Right atrium auricular region (tissue), 2 donors: ENCODE results near the gene C16orf74. TPM values are rescaled to one million over a fixed set of nuclear protein-coding genes. Genes with fewer than 3 reads are reported as not detected.

ENCODE experiments used
- DNase-seq: peaks from one replicate; pipeline ENCODE4 v3.0.0-alpha.2; 2019; ENCODE audit warnings: low spot score
- H3K27ac ChIP-seq, 2 donors: fragments of 200-600 bp; sonication (generic); 1 replicate in 1 of 2; 2 replicates in 1 of 2; pipeline ENCODE4 v1.5.1; 2016 to 2019
- H3K27me3 ChIP-seq, 2 donors: fragments of 200-600 bp; sonication (generic); one replicate each; pipeline versions ENCODE4 v1.5.1 to v1.6.0; 2017 to 2019
- H3K36me3 ChIP-seq: fragments of 200-600 bp; sonication (generic); one replicate; pipeline ENCODE4 v1.5.1; 2016
- H3K4me1 ChIP-seq, 2 donors: fragments of 200-600 bp; sonication (generic); one replicate each; pipeline versions ENCODE4 v1.5.1 to v1.6.0; 2017 to 2019
- H3K4me3 ChIP-seq, 2 donors: fragments of 200-600 bp; sonication (generic); 1 replicate in 1 of 2; 2 replicates in 1 of 2; pipeline ENCODE4 v1.5.1; 2017 to 2019; ENCODE audit warnings: mild to moderate bottlenecking in 1 of 2, moderate library complexity in 1 of 2
- H3K9me3 ChIP-seq, 2 donors: fragments of 200-600 bp; sonication (generic); one replicate each; pipeline ENCODE4 v1.5.1; 2019
- total RNA-seq, 2 donors: library from RNA; depleted of rRNA; stranded (reverse); fragments of >200 nt; gene quantifications; one replicate each; pipeline ENCODE4 v1.1.0, GENCODE V29; 2016
- TF ChIP-seq, protein P1 (sequence below), 2 donors: fragments of 200-600 bp; sonication (generic); IDR thresholded peaks; one replicate each; pipeline ENCODE4 v1.5.1; 2019; ENCODE audit warnings: antibody characterized with exemption in 2 of 2

The C16orf74 gene
- total RNA-seq, 2 donors from 2014 or later: 0.79 to 1.4 TPM

GRCh38 chr16:85715169-85716021 is 35.5 kb downstream of the C16orf74 start:
- TF ChIP-seq, protein P1, sequence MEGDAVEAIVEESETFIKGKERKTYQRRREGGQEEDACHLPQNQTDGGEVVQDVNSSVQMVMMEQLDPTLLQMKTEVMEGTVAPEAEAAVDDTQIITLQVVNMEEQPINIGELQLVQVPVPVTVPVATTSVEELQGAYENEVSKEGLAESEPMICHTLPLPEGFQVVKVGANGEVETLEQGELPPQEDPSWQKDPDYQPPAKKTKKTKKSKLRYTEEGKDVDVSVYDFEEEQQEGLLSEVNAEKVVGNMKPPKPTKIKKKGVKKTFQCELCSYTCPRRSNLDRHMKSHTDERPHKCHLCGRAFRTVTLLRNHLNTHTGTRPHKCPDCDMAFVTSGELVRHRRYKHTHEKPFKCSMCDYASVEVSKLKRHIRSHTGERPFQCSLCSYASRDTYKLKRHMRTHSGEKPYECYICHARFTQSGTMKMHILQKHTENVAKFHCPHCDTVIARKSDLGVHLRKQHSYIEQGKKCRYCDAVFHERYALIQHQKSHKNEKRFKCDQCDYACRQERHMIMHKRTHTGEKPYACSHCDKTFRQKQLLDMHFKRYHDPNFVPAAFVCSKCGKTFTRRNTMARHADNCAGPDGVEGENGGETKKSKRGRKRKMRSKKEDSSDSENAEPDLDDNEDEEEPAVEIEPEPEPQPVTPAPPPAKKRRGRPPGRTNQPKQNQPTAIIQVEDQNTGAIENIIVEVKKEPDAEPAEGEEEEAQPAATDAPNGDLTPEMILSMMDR (IDR thresholded peaks at IDR 0.05): no peak
- Histone ChIP-seq H3K27me3 (no peaks in the 10 kb centered on the region), H3K27ac (no peak overlapping the region)

GRCh38 chr16:85712801-85713200 is 38.1 kb downstream of the C16orf74 start:
- TF ChIP-seq, protein P1 (IDR thresholded peaks at IDR 0.05): no peak
- no peaks in the 10 kb centered on the region for H3K27me3 ChIP-seq
- no peak overlapping the region for H3K27ac ChIP-seq
- no peak for DNase-seq
- peaks cover 0 to 6% of the 10 kb centered on the region in 2 donors for H3K9me3 ChIP-seq
- H3K36me3 ChIP-seq: no peaks in the 10 kb centered on the region
- no peak overlapping the region for H3K4me3 ChIP-seq
- H3K4me1 ChIP-seq: no peaks in the 10 kb centered on the region

More at GRCh38 chr16:85715169-85716021, 35.5 kb downstream of the C16orf74 start:
- no peak overlapping the region for H3K4me3 ChIP-seq
- H3K9me3 ChIP-seq: peaks cover 0 to 6% of the 10 kb centered on the region in 2 donors
- H3K36me3 ChIP-seq: no peaks in the 10 kb centered on the region
- no peak for DNase-seq
- no peaks in the 10 kb centered on the region for H3K4me1 ChIP-seq

- TF ChIP-seq, protein P1 (IDR thresholded peaks at IDR 0.05): no peak
- no peak for DNase-seq
- no peak overlapping the region for H3K4me3 ChIP-seq
- no peak overlapping the region for H3K27ac ChIP-seq
- no peaks in the 10 kb centered on the region for H3K27me3 ChIP-seq
- H3K4me1 ChIP-seq: no peaks in the 10 kb centered on the region
- H3K9me3 ChIP-seq: peaks cover 0 to 6% of the 10 kb centered on the region in 2 donors
- no peaks in the 10 kb centered on the region for H3K36me3 ChIP-seq
Observed at GRCh38 chr16:85711982-85712587, 38.8 kb downstream of the C16orf74 start.

DNA sequence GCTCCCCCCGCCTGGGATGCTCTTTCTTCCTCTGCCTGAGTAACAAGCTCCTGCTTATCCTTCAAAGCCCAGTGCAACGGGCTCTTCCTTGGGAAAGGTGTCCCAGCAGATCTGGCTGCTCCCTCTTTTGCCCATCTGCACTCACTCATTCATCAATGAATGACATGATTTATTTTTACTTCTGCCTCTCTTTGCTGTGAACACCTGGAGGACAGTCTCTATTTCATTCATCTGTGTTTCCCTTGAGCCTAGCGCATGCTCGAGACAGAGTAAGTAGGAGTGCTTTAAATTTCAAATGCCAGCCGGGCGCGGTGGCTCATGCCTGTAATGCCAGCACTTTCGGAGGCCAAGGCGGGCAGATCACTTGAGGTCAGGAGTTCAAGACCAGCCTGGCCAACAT is 40.2 kb downstream of the C16orf74 start:
- TF ChIP-seq, protein P1 (IDR thresholded peaks at IDR 0.05): no peak
- no peak for DNase-seq
- no peaks in the 10 kb centered on the region for H3K36me3 ChIP-seq
- no peak overlapping the region for H3K27ac ChIP-seq
- peaks cover 0 to 6% of the 10 kb centered on the region in 2 donors for H3K9me3 ChIP-seq
- no peak overlapping the region for H3K4me3 ChIP-seq
- H3K27me3 ChIP-seq: no peaks in the 10 kb centered on the region
- no peaks in the 10 kb centered on the region for H3K4me1 ChIP-seq

GRCh38 chr16:85709766-85710585 is 40.9 kb downstream of the C16orf74 start:
- Histone ChIP-seq H3K27ac (no peak overlapping the region), H3K4me1 (no peaks in the 10 kb centered on the region), H3K27me3 (no peaks in the 10 kb centered on the region), H3K9me3 (peaks cover 0 to 6% of the 10 kb centered on the region in 2 donors), H3K36me3 (no peaks in the 10 kb centered on the region), H3K4me3 (no peak overlapping the region)
- no peak for DNase-seq
- TF ChIP-seq, protein P1 (IDR thresholded peaks at IDR 0.05): no peak
